KMS-11 (cell line): ENCODE measurements around the gene C16orf95.

Experiments
- H2AFZ ChIP-seq: fragments of 200-600 bp; sonication (generic); 2 replicates; pipeline ENCODE4 v1.6.1; 2016; ENCODE audit warnings: antibody characterized with exemption, mixed run types, low read depth
- H3K27ac ChIP-seq: fragments of 200-600 bp; sonication (generic); 2 replicates; pipeline ENCODE4 v1.6.1; 2016; ENCODE audit warnings: mild to moderate bottlenecking, mixed run types
- H3K27me3 ChIP-seq: fragments of 200-600 bp; sonication (generic); 2 replicates; pipeline ENCODE4 v1.6.1; 2017; ENCODE audit warnings: mild to moderate bottlenecking, low read depth, mixed run types, moderate library complexity; ENCODE audit not compliant: insufficient read depth
- H3K36me3 ChIP-seq: fragments of 200-600 bp; sonication (generic); 2 replicates; pipeline ENCODE4 v1.6.1; 2017; ENCODE audit warnings: mild to moderate bottlenecking, mixed run types; ENCODE audit not compliant: insufficient read depth
- H3K4me1 ChIP-seq: fragments of 200-600 bp; sonication (generic); 2 replicates; pipeline ENCODE4 v1.6.1; 2016; ENCODE audit warnings: mild to moderate bottlenecking, low read depth, mixed run types; ENCODE audit not compliant: poor library complexity, severe bottlenecking
- H3K4me2 ChIP-seq: fragments of 200-600 bp; sonication (generic); 2 replicates; pipeline ENCODE4 v1.7.0; 2016; ENCODE audit warnings: mild to moderate bottlenecking, mixed run types
- H3K4me3 ChIP-seq: fragments of 200-600 bp; sonication (generic); IDR thresholded peaks from 2 replicates; pipeline ENCODE4 v1.6.1; 2017; ENCODE audit warnings: low read depth, low read length, mixed read lengths; ENCODE audit not compliant: insufficient read depth
- H3K79me2 ChIP-seq: fragments of 200-600 bp; sonication (generic); 2 replicates; pipeline ENCODE4 v1.6.1; 2016; ENCODE audit warnings: low read depth, mixed run types; ENCODE audit not compliant: insufficient read depth
- H3K9ac ChIP-seq: fragments of 200-600 bp; sonication (generic); 2 replicates; pipeline ENCODE4 v1.6.1; 2016; ENCODE audit warnings: mild to moderate bottlenecking, mixed run types
- H4K20me1 ChIP-seq: fragments of 200-600 bp; sonication (generic); 2 replicates; pipeline ENCODE4 v1.6.1; 2016; ENCODE audit warnings: mild to moderate bottlenecking, mixed run types; ENCODE audit not compliant: insufficient read depth
- TF ChIP-seq, protein P1 (sequence below): fragments of 200-600 bp; sonication (generic); conservative IDR thresholded peaks from 2 replicates; pipeline ENCODE4 v1.6.1; 2017; ENCODE audit warnings: low read depth, mild to moderate bottlenecking, antibody characterized with exemption, low read length, moderate library complexity, mixed read lengths

C16orf95 gene

DNA sequence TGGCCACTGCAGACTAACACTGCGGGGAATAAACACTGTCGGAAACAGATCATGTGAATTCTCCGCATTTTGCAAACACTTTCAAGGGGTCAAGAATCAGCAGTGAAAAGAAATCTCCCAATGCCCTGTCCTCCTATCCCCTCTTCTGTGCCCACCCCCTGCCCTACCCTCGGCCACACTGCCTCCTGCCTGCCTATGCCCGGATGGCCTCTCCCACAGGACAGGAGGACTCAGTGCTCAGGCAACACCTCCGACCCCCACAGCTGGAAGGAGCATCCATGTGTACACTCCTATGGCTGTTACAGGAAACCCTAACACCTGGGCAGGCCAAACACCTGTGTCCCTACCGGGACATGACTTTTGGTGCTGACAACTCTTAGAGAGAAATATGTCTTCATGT, 41.9 kb upstream of the C16orf95 start:
- Histone ChIP-seq H3K4me3 (no peak overlapping the region), H3K27me3 (no peaks in the 10 kb centered on the region), H3K9ac (no peak overlapping the region), H4K20me1 (no peaks in the 10 kb centered on the region), H3K4me2 (no peak overlapping the region), H3K27ac (no peak overlapping the region), H2AFZ (no peak overlapping the region), H3K4me1 (no peaks in the 10 kb centered on the region), H3K79me2 (peaks cover under 1% of the 10 kb centered on the region; the same call in 1 of the 2 replicates), H3K36me3 (no peaks in the 10 kb centered on the region; the same call in 1 of the 2 replicates)
- TF ChIP-seq, protein P1, sequence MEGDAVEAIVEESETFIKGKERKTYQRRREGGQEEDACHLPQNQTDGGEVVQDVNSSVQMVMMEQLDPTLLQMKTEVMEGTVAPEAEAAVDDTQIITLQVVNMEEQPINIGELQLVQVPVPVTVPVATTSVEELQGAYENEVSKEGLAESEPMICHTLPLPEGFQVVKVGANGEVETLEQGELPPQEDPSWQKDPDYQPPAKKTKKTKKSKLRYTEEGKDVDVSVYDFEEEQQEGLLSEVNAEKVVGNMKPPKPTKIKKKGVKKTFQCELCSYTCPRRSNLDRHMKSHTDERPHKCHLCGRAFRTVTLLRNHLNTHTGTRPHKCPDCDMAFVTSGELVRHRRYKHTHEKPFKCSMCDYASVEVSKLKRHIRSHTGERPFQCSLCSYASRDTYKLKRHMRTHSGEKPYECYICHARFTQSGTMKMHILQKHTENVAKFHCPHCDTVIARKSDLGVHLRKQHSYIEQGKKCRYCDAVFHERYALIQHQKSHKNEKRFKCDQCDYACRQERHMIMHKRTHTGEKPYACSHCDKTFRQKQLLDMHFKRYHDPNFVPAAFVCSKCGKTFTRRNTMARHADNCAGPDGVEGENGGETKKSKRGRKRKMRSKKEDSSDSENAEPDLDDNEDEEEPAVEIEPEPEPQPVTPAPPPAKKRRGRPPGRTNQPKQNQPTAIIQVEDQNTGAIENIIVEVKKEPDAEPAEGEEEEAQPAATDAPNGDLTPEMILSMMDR, result no peak

DNA sequence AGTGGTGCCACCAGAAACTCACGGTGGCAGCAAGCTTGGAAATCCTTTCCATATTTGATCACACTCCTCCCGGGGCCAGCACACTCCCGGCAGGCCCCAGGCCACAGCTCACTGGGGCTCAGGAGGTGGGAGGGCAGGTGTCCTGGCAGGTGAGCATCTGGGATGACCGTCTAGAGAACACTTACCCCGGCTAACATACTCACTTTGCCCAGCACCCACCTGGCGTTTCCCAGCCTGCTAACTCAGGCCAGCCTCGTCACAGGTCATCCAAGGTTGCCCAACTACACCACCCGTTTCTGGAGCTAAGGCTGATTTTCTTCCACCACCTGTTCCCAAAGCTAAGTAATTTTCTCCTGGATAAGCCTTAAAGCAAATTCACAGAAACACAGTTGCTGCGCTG, 41.5 kb upstream of the C16orf95 start:
- H3K27ac ChIP-seq, result no peak overlapping the region
- H3K27me3 ChIP-seq, result no peaks in the 10 kb centered on the region
- H3K9ac ChIP-seq, result no peak overlapping the region
- no peaks in the 10 kb centered on the region for H4K20me1 ChIP-seq
- H3K4me2 ChIP-seq, result no peak overlapping the region
- TF ChIP-seq, protein P1, result no peak
- no peaks in the 10 kb centered on the region; the same call in 1 of the 2 replicates for H3K36me3 ChIP-seq
- no peak overlapping the region for H3K4me3 ChIP-seq
- H2AFZ ChIP-seq, result no peak overlapping the region
- no peaks in the 10 kb centered on the region for H3K4me1 ChIP-seq
- H3K79me2 ChIP-seq, result no peaks in the 10 kb centered on the region; the same call in 1 of the 2 replicates

DNA sequence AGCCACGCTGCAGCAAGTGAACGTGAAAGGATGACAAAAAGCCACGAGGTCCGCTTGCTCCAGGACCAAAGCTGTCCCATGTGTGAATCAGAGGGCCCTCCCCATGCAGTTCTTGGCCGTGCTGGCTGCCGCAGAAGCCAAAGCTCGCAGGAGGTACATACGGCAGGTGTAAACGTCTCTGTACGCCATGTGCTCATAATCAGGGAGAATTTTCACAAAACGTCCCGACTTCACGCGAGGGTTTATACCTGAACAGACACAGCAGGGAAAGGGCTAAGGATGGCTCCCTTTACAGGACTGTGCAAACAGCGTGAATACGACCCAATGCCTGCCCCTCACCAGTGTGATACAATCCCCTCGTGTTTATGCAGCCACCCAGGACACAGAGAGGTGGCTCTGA, 41.1 kb upstream of the C16orf95 start:
- Histone ChIP-seq H3K4me1 (no peaks in the 10 kb centered on the region), H3K79me2 (no peaks in the 10 kb centered on the region; the same call in 1 of the 2 replicates), H4K20me1 (no peaks in the 10 kb centered on the region), H3K36me3 (no peaks in the 10 kb centered on the region; the same call in 1 of the 2 replicates), H3K4me3 (no peak overlapping the region), H3K27me3 (no peaks in the 10 kb centered on the region), H3K27ac (no peak overlapping the region), H3K9ac (no peak overlapping the region), H2AFZ (no peak overlapping the region), H3K4me2 (no peak overlapping the region)
- TF ChIP-seq, protein P1, result no peak

GRCh38 chr16:87356491-87356853, 39.3 kb upstream of the C16orf95 start:
- TF ChIP-seq, protein P1, result no peak
- Histone ChIP-seq H3K9ac (no peak overlapping the region), H3K27ac (no peak overlapping the region), H3K27me3 (no peaks in the 10 kb centered on the region), H3K79me2 (no peaks in the 10 kb centered on the region), H3K4me2 (no peak overlapping the region), H3K36me3 (no peaks in the 10 kb centered on the region), H3K4me1 (no peaks in the 10 kb centered on the region), H4K20me1 (no peaks in the 10 kb centered on the region), H3K4me3 (no peak overlapping the region), H2AFZ (no peak overlapping the region)
